ENCODE measurements around the gene SORCS2. TPM values are rescaled to one million over a fixed set of nuclear protein-coding genes. Genes with fewer than 3 reads are reported as not detected.

SORCS2 gene
- 2.5 to 5.0 TPM (median 4.7 TPM) in 5 replicates for total RNA-seq (2022; extraction: Qiagen RNA extraction; ENCODE audit: low read depth)

GRCh38 chr4:7192252-7193029, at the start of gene SORCS2:
SORCS2 (plus strand) TSS chr4:7192538.

DNA sequence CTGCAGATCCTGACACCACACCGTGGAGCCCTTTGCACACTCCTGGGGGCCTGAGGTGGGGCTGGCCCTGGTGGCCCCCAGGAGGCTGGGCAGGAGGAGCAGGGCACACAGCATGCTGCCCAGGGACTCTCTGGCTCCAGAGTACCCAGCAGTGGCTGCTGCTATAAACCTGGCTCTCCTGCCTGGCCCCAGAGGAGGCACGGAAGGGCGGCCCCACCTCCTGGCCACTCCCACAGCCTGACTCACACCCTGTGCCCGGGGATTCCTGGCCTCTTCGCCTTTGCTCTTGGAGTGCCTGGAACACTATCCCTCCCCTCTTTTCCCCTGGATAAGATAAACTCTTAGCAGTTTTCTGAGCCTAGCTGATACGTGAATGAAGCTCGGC, 242.4 kb downstream of the SORCS2 start, which contains the start of gene PSAPL1:
Gene PSAPL1 (minus strand): TSS at position 165 of the 385 bp plus-strand sequence. CDS start 51 bp downstream, at position 114.

Other genes starting within 250 kb of the SORCS2 start
- 12.9 to 17.5 TPM (median 15.1 TPM) in 5 replicates for gene TADA2B, start 149.2 kb upstream of the SORCS2 start, total RNA-seq (2022; extraction: Qiagen RNA extraction; ENCODE audit: low read depth)
- 60.5 to 76.5 TPM (median 65.3 TPM) in 5 replicates for gene GRPEL1, start 124.5 kb upstream of the SORCS2 start, total RNA-seq (2022; extraction: Qiagen RNA extraction; ENCODE audit: low read depth)
- gene PSAPL1, start 242.4 kb downstream of the SORCS2 start, total RNA-seq (2022; extraction: Qiagen RNA extraction; ENCODE audit: low read depth) = 0.15 to 0.33 TPM (median 0.22 TPM) in 5 replicates

Data from A549 treated with GW870086 at 1 μM for 4 hours (cell line).